ENCODE measurements around the gene DMC1.
"Not testable (repeated sequence)": the region's sequence is repeated elsewhere in the genome, so short reads cannot be mapped to it uniquely, and the experiment has no call there.

DMC1 gene

GRCh38 chr22:38569972-38570778, at the start of gene DMC1:
TSS of gene DMC1 (minus strand) at chr22:38570183. CDS start at chr22:38568256, 1,927 bp downstream.
- DNase-seq (ENCODE audit: low spot score), result peak; percentile 99

GRCh38 chr22:38618682-38619081, 48.7 kb upstream of the DMC1 start:
- DNase-seq (ENCODE audit: low spot score), result no peak

- no peak for DNase-seq (ENCODE audit: low spot score)
These were observed 48.3 kb upstream of the DMC1 start for GRCh38 chr22:38618258-38618657.

GRCh38 chr22:38615064-38615405, 45.1 kb upstream of the DMC1 start:
- DNase-seq (ENCODE audit: low spot score), result not testable (repeated sequence)

- no peak for DNase-seq (ENCODE audit: low spot score)
These were observed 44.5 kb upstream of the DMC1 start for GRCh38 chr22:38614332-38615063.

GRCh38 chr22:38613588-38613987, 43.6 kb upstream of the DMC1 start:
- DNase-seq (ENCODE audit: low spot score), result no peak

- no peak for DNase-seq (ENCODE audit: low spot score)
These were observed 42.4 kb upstream of the DMC1 start for GRCh38 chr22:38612217-38613006.

GRCh38 chr22:38611559-38611958, 41.6 kb upstream of the DMC1 start:
- DNase-seq (ENCODE audit: low spot score), result no peak

GRCh38 chr22:38610234-38610633, 40.3 kb upstream of the DMC1 start:
- DNase-seq (ENCODE audit: low spot score), result no peak

GRCh38 chr22:38608992-38609750, 39.2 kb upstream of the DMC1 start:
- no peak for DNase-seq (ENCODE audit: low spot score)

- DNase-seq (ENCODE audit: low spot score), result no peak
These were observed 37.7 kb upstream of the DMC1 start for GRCh38 chr22:38607680-38608079.

GRCh38 chr22:38602166-38602565, 32.2 kb upstream of the DMC1 start:
- DNase-seq (ENCODE audit: low spot score), result no peak

GRCh38 chr22:38601221-38601764, 31.3 kb upstream of the DMC1 start:
- no peak for DNase-seq (ENCODE audit: low spot score)

GRCh38 chr22:38599466-38599865, 29.5 kb upstream of the DMC1 start:
- no peak for DNase-seq (ENCODE audit: low spot score)

GRCh38 chr22:38582923-38583322, 12.9 kb upstream of the DMC1 start:
- DNase-seq (ENCODE audit: low spot score), result not testable (repeated sequence)

GRCh38 chr22:38578505-38578904, 8.5 kb upstream of the DMC1 start:
- DNase-seq (ENCODE audit: low spot score), result no peak

GRCh38 chr22:38572065-38572464, 2.1 kb upstream of the DMC1 start:
- DNase-seq (ENCODE audit: low spot score), result peak; percentile 50

GRCh38 chr22:38570779-38571364, 889 bp upstream of the DMC1 start:
- DNase-seq (ENCODE audit: low spot score), result peak; percentile 34

- no peak for DNase-seq (ENCODE audit: low spot score)
These were observed 607 bp downstream of the DMC1 start for GRCh38 chr22:38569181-38569971.

GRCh38 chr22:38567531-38568285, 2.3 kb downstream of the DMC1 start:
- DNase-seq (ENCODE audit: low spot score), result no peak
